Non-pigmented ciliary epithelial cell (primary cell): ENCODE data around the gene IL3RA.
"Not testable (repeated sequence)": the region's sequence is repeated elsewhere in the genome, so short reads cannot be mapped to it uniquely, and the experiment has no call there.

ENCODE experiments used
- DNase-seq: peaks from one replicate; pipeline ENCODE4 v3.0.0-alpha.2; 2010; ENCODE audit warnings: low read depth

IL3RA gene

DNA sequence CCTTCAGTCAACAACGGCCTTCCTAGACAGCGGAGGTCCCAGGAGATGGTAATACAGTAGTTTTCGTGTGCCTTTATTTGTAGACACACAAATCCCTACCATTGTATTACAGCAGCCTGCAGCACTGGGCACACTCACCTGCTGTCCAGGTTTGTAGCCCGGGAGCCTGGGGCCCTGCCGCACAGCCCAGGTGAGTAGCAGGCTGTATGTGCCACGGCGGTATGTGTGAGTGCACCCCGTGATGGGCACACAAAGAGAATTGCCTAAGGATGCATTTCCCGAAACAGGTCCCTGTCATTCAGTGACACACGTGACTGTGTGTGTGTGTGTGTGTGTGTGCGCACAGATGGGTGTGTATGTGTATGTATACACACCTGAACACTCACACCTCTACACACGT is 63.5 kb downstream of the IL3RA start:
- no peak for DNase-seq

- DNase-seq: no peak
Observed at GRCh38 chrX:1400742-1401471, 64.3 kb downstream of the IL3RA start.

DNA sequence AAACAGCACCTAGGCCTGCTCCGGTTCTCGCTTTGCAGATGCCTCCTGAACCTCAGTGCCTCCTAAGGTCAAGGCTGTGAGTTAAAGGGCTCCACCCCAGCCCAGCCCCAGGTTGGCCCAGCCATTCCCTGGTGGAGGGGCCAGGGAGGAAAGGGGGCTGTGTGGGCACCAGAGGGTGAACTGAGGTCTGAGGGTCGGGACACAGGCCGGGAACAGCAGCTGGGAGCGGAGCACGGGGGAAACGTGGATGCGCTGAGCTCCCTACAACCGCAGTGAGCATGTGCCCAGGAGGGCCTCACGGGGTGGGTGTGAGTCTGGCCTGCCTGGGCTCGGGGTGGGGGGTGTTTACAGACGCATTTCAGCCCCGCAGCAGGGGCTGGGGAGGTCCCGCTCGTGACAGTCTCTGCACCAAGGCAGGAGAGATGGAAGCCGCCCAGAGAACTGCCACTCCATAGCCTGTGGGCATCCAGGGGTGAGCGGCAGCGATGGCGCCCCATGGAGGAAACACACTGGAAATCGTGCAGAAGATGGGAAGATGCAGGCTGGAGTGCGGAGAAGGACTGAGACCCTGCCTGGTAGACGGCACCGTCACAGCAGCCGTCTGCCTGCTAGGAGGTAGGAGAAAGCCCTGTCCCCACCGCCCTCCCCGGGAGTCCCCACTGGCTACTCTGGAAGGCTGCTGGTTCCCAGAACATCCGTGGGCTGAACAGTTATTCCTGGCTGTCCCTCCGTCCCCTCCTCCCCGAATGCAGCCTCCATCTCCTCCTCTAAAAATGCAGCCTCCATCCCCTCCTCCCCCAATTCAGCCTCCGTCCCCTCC is 65.2 kb downstream of the IL3RA start:
- no peak for DNase-seq

GRCh38 chrX:1403228-1403627 is 66.6 kb downstream of the IL3RA start:
- no peak for DNase-seq

DNA sequence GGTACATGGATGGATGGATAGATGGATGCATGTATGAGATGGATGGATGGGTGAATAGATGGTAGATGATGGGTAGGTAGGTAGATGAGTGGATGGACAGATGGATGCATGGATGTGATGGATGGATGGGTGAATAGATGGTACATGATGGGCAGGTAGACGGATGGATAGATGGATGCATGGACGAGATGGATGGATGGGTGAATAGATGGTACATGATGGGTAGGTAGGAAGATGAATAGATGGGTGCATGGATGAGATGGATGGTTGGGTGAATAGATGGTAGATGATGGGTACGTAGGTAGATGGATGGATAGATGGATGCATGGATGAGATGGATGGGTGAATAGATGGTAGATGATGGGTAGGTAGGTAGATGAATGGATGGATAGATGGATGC is 67.3 kb downstream of the IL3RA start:
- not testable (repeated sequence) for DNase-seq

GRCh38 chrX:1405769-1406168 is 69.2 kb downstream of the IL3RA start:
- not testable (repeated sequence) for DNase-seq

- no peak for DNase-seq
Observed at GRCh38 chrX:1407035-1407434, 70.5 kb downstream of the IL3RA start.

GRCh38 chrX:1411326-1411725 is 74.7 kb downstream of the IL3RA start:
- DNase-seq: no peak

- DNase-seq: no peak
Observed at GRCh38 chrX:1412551-1413161, 76.1 kb downstream of the IL3RA start.

DNA sequence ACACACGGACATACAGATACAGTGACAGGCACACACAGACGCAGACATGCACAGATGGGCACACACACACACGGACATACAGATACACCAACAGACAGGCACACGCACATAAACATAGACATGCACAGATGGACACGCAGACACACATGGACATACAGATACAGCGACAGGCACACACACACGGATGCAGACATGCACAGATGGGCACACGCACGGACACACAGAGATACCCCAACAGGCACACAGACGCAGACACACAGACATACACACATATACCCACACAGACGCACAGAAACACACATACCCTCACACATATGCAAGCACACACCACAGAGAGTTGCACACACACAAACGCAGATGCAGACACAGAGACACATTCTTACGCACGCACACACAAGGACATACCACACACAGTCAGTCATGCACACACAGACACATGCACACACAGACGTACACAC is 79.8 kb downstream of the IL3RA start:
- DNase-seq: no peak

DNA sequence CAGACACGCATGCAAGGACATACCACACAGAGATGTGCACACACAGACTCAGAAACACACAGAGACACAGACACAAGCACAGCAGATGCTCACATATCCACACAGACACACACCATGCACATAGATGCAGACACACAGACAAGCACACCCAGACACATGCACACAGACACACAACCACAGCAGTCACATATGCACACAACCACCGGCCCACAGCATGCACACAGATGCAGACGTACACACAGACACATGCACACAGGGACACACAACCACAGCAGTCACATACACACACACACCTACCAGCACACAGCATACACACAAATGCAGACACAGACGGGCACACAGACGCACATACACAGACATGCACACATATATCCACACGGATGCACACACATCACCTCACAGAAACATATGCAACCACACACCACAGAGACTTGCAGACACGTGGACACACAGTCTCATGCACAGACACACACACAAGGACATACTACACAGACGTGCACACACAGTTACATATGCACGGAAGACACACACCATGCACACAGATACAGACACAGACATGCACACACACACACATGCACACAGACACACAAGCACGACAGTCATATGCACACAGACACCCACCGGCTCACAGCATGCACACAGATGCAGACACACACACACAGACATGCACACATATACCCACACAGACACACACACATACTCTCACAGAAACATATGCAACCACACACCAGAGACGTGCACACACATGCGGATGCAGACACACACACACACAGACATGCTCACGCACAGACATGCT is 80.6 kb downstream of the IL3RA start:
- DNase-seq: no peak

DNA sequence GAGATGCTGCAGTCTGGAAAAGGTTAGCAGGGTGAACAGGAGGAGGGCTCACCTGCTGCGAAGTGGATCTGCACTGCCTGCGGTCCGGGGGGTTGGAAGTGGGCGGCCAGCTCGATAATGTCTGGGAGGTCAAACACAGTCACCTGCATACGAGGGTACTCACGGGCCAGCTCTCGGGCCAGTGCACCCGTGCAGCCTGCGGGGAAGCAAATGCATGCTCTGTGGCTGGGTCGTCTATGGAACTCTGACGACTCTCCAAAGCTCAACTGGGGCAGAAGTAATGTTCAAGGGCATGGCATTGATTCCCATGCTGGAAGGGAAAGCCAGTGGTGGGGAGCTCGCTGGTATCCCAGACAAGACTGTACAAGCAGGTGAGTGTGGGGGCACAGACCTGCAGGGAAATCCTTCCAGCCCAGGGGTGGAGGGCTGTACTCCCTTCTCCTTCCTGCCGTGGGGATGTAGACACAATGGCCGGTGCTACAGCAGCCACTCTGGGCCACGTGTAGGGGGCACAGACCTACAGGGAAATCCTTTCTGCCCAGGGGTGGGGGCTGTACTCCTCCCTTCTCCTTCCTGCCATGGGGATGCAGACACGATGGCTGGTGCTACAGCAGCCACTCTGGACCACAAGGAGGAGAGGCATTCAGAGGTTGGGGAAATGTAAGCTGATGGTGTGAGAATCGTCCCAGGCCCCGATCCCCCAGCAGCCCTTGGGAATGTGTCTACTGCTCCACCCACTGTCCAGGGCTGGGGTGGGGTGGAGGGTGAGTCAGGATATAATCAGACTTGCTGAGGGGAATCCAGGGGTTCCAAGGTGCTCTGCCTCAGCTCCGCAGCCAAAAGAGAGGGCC is 81.6 kb downstream of the IL3RA start:
- no peak for DNase-seq

GRCh38 chrX:1418901-1419544 is 82.4 kb downstream of the IL3RA start:
- DNase-seq: no peak

DNA sequence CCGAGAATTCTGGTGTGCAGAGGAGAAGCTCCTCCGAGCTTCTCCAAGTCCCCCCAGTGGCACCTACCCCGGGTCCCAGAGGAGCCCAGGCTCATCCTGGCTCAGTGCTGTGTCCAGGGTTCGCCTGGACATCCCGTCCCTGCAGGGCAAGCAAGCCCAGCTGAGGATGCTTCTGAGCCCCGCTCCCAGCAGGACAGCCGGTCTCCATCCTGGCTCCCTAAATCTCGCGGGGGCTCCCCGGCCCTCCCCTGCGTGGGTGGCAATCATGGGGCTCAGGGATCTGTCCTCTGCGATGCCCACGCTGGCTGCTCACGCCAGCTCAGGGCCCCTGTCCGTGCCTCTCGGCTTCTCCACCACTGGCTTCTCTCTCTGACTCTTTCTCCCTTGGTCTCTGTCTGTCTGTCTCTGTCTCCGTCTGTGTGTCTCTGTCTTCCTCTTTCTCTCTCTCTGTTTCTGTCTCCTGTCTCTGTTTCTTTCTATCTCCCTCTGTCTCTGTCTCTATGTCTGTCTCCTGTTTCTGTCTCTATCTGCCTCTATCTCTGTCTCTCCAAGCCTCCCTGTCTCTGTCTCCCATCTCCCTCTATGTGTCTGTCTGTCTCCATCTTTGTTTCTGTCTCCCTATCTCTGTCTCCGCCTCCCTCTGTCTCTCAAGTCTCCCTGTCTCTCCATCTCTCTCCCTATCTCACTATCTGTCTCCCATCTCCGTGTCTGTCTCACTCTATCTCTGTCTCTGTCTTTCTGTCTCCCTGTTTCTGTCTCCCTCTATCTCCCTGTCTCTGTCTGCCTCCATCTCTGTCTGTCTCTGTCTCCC is 83.2 kb downstream of the IL3RA start:
- no peak for DNase-seq

DNA sequence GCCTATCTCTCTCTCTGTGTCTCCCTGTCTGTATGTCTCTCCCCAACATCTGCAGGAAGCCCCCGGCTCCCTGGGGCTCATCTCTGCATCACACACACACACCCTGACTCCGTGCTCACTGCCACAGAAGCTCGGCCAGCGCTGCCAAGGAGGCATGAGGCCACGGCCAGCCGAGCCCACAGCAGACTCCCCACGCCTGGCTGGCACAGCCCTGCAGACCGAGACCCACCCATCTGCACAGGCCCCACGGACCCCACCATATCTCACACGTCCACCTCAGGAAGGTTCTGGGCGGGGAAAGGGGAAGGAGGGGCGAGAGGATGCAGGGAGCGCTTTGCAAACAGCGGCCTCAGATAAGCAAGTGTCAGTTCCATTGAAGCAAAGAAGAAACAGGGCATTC is 83.8 kb downstream of the IL3RA start:
- DNase-seq: no peak

- no peak for DNase-seq
Observed at GRCh38 chrX:1421433-1422134, 85.0 kb downstream of the IL3RA start.

DNA sequence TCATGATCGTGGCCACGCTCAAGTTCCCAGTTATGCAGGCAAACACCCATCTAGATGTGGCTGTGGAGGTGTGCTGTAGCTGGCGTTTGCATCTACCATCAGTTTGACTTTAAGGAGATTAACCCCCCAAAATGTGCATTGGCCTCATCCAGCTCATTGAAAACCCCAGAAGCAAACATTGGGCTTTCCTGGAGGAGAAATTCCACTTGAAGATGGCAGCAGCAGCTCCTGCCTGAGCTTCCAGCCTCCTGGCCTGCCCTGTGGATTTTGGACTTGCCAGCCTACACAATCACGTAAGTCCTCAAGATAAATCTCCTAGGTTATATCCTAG is 85.5 kb downstream of the IL3RA start:
- DNase-seq: no peak

DNA sequence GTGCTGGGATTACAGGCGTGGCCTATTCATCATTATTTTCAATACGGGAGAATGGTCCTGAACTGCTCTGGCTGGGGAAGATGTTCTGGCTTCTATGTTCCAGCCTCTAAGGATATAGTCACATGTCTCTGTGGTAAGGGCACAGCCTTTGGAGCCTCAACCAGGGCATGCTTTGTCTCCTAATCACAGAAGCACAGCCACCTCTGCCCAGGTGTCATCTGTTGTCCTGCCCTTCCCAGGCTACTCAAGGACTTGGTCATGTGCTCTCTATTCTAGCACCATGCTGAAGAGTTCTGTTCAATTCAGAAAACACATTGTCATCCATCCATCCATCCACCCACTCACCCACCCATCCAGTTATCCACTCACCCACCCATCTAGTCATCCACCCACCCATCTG is 86.6 kb downstream of the IL3RA start:
- no peak for DNase-seq

DNA sequence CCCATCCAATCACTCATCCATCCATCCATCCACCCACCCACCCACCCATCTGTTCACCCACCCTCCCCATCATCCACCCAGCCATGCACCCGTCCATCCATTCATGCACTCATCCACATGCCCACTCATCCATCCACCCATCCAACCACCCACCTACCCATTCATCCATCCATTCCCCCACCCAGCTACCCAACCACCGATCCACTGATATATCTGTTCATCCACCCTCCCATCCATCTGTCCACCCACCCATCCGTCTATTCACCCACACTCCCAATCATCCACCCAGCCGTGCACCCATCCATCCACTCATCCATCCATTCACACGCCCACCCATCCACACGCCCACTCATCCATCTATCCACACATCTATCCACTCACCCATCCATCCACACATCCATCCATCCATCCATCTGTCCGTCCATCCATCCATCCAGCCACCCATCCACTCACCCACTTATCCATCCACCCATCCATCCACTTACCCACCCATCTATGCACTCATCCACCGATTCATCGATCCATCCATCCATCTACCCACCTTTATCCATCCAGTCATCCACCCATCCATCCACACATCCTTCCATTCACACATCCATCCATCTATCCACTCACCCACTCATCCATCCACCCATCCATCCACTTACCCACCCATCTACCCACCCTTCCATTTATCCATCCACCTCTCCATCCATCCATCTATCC is 87.7 kb downstream of the IL3RA start:
- DNase-seq: no peak
